CD4-positive, CD25-positive, alpha-beta regulatory T cell (primary cell): Measurements from ENCODE around the gene NSD1. TPM values are rescaled to one million over a fixed set of nuclear protein-coding genes. Genes with fewer than 3 reads are reported as not detected.
A peak's percentile ranks its signal among the peaks of the same experiment; 100 is the strongest.

Experiments used
- ATAC-seq, 2 donors: fragments of 150-1000 bp; cut with Tn5 transposase; one replicate each; pipeline ENCODE4 v1.10.0; 2021; ENCODE audit warnings: low read depth in 2 of 2, moderate number of reproducible peaks in 2 of 2, moderate library complexity in 1 of 2
- DNase-seq, 3 donors: peaks; one replicate each; pipeline versions ENCODE4 v3.0.0 to v3.0.0-alpha.2; 2012 to 2022; ENCODE audit warnings: mixed read lengths in 1 of 3
- H3K27ac ChIP-seq: one replicate; pipeline ENCODE4 v1.7.0; 2013; ENCODE audit warnings: mild to moderate bottlenecking, low read length; ENCODE audit not compliant: insufficient read depth, poor library complexity, severe bottlenecking
- H3K27me3 ChIP-seq: one replicate; pipeline ENCODE4 v1.7.0; 2013; ENCODE audit warnings: low read length; ENCODE audit not compliant: control insufficient read depth, insufficient read depth
- H3K36me3 ChIP-seq: one replicate; pipeline ENCODE4 v1.7.0; 2013; ENCODE audit warnings: mild to moderate bottlenecking, low read length, moderate library complexity; ENCODE audit not compliant: control insufficient read depth, insufficient read depth
- H3K4me1 ChIP-seq: 2 replicates; pipeline ENCODE4 v1.7.0; 2013; ENCODE audit warnings: mild to moderate bottlenecking, low read length; ENCODE audit not compliant: insufficient read depth, control insufficient read depth, poor library complexity, severe bottlenecking
- H3K4me3 ChIP-seq: one replicate; pipeline ENCODE4 v1.7.0; 2013; ENCODE audit warnings: low read depth, mild to moderate bottlenecking, low read length, moderate library complexity
- H3K9me3 ChIP-seq, 2 experiments: 1 replicate in 1 of 2; 2 replicates in 1 of 2; pipeline ENCODE4 v1.7.0; 2013; ENCODE audit warnings: low read length in 2 of 2, mild to moderate bottlenecking in 1 of 2, moderate library complexity in 1 of 2; ENCODE audit not compliant: control insufficient read depth in 2 of 2
- H3K27ac Mint-ChIP-seq, 3 donors: one replicate each; pipeline ENCODE4 v1.8.0; 2020 to 2022; ENCODE audit warnings: mild to moderate bottlenecking in 3 of 3, mixed read lengths in 3 of 3, moderate library complexity in 2 of 3
- H3K27me3 Mint-ChIP-seq: one replicate; pipeline ENCODE4 v1.8.0; 2022; ENCODE audit warnings: mild to moderate bottlenecking, mixed read lengths
- H3K36me3 Mint-ChIP-seq: one replicate; pipeline ENCODE4 v1.8.0; 2020; ENCODE audit warnings: mixed read lengths
- H3K4me1 Mint-ChIP-seq, 4 donors: one replicate each; pipeline ENCODE4 v1.8.0; 2020 to 2022; ENCODE audit warnings: mixed read lengths in 4 of 4, mild to moderate bottlenecking in 1 of 4
- H3K4me3 Mint-ChIP-seq, 4 donors: one replicate each; pipeline ENCODE4 v1.8.0; 2020 to 2022; ENCODE audit warnings: mild to moderate bottlenecking in 4 of 4, mixed read lengths in 4 of 4, moderate library complexity in 3 of 4
- H3K9me3 Mint-ChIP-seq, 7 donors: one replicate each; pipeline ENCODE4 v1.8.0; 2020 to 2022; ENCODE audit warnings: mixed read lengths in 7 of 7, mild to moderate bottlenecking in 3 of 7, moderate library complexity in 2 of 7
- polyA plus RNA-seq, 4 donors: library from polyadenylated mRNA; unstranded; fragments of 300-500 nt; fragmentation: Illumina TruSeq; gene quantifications; one replicate each; pipeline ENCODE4 v1.2.3, GENCODE V29; 2021
- total RNA-seq: library from RNA; stranded (reverse); gene quantifications from one replicate; pipeline ENCODE4 v1.2.3, GENCODE V29; 2022

The NSD1 gene
- total and polyA plus RNA-seq, 5 donors from 2014 or later: 25.9 to 125 (median 41.3) TPM

DNA sequence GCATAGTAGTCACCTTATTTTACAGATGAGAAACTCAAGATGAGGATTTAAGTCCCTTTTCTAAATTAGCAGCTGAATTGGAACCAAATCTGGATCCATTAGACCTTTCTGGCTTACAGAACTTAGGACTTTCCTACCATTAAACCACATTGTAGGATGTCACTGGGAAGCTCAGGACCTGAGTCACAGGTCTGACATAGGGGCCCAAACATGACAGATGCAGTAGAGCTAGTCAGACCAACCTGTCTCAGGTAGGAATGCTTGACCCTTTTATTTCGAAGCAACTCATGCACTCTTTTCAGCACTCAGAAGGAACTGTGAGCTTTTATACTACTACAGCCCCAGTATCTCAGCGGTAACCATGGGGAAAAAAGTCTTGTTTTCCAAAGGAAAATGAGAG, 167.4 kb downstream of the NSD1 start:
- H3K4me1 Mint-ChIP-seq: peaks cover 34 to 84% (median 59%) of the 10 kb centered on the region in 4 donors
- H3K4me3 ChIP-seq: peak overlapping the region; percentile 55
- ATAC-seq: no peak

DNA sequence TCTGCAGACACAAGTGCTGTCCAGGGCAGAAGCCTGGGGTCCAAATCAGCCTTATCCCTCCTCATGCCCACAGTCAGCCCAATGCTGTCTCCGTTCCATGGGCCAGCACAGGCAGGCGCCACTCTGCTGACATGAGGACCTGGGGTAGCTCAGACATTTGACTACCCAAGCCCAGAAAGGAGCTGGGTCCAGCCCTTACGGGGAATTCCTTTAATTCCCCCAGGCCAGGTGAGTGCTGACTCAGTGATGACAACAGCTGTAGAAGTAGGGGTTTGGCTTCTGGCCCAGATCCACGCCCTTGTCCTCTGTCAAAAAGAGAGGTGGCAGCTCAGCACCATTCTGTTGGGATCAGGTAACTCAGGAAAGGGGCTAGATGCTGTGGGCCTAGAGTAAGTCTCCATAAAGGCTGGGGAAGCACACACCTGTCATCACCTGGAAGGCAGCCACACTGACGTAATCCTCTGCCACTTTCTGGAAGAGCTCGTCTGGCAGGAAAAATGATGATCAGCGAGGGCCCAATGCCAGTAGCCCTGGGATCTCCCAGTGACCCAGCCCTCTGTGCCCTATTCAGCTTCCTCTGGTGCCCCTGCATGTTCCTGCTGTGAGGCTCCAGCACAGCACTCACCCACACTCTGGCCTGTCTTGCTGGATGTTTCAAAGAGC, 168.1 kb downstream of the NSD1 start:
- Histone ChIP-seq H3K4me3 (no peak overlapping the region), H3K36me3 (peaks cover 15% of the 10 kb centered on the region), H3K27ac (peak overlapping the region; percentile 30), H3K4me1 (peaks cover 66% of the 10 kb centered on the region), H3K9me3 (no peaks in the 10 kb centered on the region), H3K27me3 (no peaks in the 10 kb centered on the region)
- Mint-ChIP-seq H3K4me3 (peak overlapping the region; percentile 92 to 99 (median 95)), H3K9me3 (no peaks in the 10 kb centered on the region), H3K4me1 (peaks cover 27 to 84% (median 57%) of the 10 kb centered on the region in 4 donors), H3K27me3 (peaks cover 4% of the 10 kb centered on the region), H3K27ac (peak overlapping the region; percentile 82 to 96 (median 91)), H3K36me3 (peaks cover 8% of the 10 kb centered on the region)
- no peak for DNase-seq
- no peak for ATAC-seq

More for the DNA sequence above, 167.4 kb downstream of the NSD1 start:
- DNase-seq: no peak
- Mint-ChIP-seq H3K4me3 (peak overlapping the region; percentile 13 to 94 (median 86)), H3K27me3 (peaks cover 4% of the 10 kb centered on the region), H3K9me3 (no peaks in the 10 kb centered on the region), H3K27ac (peak overlapping the region; percentile 87 to 96 (median 93)), H3K36me3 (peaks cover 8% of the 10 kb centered on the region)
- Histone ChIP-seq H3K27me3 (no peaks in the 10 kb centered on the region), H3K4me1 (peaks cover 71% of the 10 kb centered on the region), H3K27ac (peak overlapping the region; percentile 69), H3K36me3 (peaks cover 12% of the 10 kb centered on the region), H3K9me3 (no peaks in the 10 kb centered on the region)

GRCh38 chr5:177302354-177303110, 169.0 kb downstream of the NSD1 start:
- Histone ChIP-seq H3K4me1 (peaks cover 62% of the 10 kb centered on the region), H3K4me3 (peak overlapping the region; percentile 48), H3K36me3 (peaks cover 17% of the 10 kb centered on the region), H3K27me3 (no peaks in the 10 kb centered on the region), H3K9me3 (no peaks in the 10 kb centered on the region), H3K27ac (peak overlapping the region; percentile 70)
- Mint-ChIP-seq H3K9me3 (no peaks in the 10 kb centered on the region), H3K27ac (peak overlapping the region; percentile 75 to 91 (median 82)), H3K27me3 (peaks cover 4% of the 10 kb centered on the region), H3K4me3 (peak overlapping the region; percentile 92 to 99 (median 95)), H3K36me3 (peaks cover 12% of the 10 kb centered on the region), H3K4me1 (peaks cover 23 to 80% (median 56%) of the 10 kb centered on the region in 4 donors)
- DNase-seq: no peak
- ATAC-seq: no peak

DNA sequence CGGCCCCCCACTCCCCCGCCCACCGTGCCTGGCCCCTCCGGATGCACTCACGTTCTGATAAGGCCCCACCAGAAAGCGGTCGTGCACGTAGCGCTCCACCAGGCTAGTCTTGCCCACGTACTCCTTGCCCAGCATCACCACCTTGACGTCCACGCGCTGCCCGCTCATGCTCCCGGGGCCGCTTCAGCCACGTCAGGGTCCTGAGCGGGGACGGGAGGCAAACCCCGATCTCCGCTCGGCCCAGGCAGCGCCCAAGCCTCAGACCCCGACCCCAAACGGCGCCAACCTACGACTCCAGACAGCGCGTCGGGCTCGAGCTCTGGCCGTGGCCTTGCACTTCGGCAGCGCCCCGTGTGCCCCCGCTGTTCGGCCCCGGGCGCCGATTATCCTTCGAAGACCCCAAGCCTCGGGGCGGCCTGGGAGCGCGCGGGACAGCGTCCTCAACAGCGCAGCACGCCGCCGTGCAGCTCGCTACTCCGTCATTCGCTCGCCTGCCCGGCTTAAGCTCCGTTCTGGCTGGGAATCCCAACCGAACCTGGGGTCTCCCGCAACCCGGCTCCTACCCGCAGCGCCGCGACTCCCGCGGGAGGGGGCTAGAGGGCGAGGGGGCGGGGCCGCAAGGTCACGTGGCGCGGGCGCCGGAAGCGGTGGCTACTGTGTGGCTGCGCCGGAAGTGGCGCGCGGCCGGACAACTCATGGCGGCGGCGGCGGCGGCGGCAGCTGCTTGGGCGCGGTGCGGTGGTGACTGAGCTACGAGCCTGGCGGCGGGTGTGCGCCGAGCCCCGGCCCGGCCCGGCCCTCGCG, 169.8 kb downstream of the NSD1 start, which contains the start of the genes PRELID1 and RAB24:
Gene PRELID1, plus strand, starts transcription at position 679 of the 804 bp plus-strand sequence. CDS start 187 bp downstream, outside the sequence.
Gene RAB24, minus strand, starts transcription at position 599 of the 804 bp plus-strand sequence. Its CDS starts 431 bp downstream, at position 168.
- peaks cover 23 to 78% (median 56%) of the 10 kb centered on the region in 4 donors for H3K4me1 Mint-ChIP-seq
- H3K27ac ChIP-seq: peak within 1 kb of the TSS; percentile 70
- H3K27me3 Mint-ChIP-seq: peaks cover 4% of the 10 kb centered on the region
- ATAC-seq (peak; percentile 68 to 74), DNase-seq (peak; percentile 85 to 92 (median 88))
- H3K36me3 ChIP-seq: peaks cover 17% of the 10 kb centered on the region
- H3K36me3 Mint-ChIP-seq: peaks cover 12% of the 10 kb centered on the region
- peak within 1 kb of the TSS; percentile 91 to 95 (median 95) for H3K27ac Mint-ChIP-seq
- H3K4me1 ChIP-seq: peaks cover 62% of the 10 kb centered on the region
- peak within 1 kb of the TSS; percentile 92 to 99 (median 95) for H3K4me3 Mint-ChIP-seq
- H3K9me3 Mint-ChIP-seq: no peaks in the 10 kb centered on the region
- H3K9me3 ChIP-seq: no peaks in the 10 kb centered on the region
- peak within 1 kb of the TSS; percentile 91 for H3K4me3 ChIP-seq
- no peaks in the 10 kb centered on the region for H3K27me3 ChIP-seq

- no peaks in the 10 kb centered on the region for H3K9me3 ChIP-seq
- peak overlapping the region; percentile 70 for H3K27ac ChIP-seq
- peak overlapping the region; percentile 91 to 95 (median 95) for H3K27ac Mint-ChIP-seq
- ATAC-seq (no peak), DNase-seq (peak in 1 of 3 donors; percentile 45)
- H3K4me1 ChIP-seq: peaks cover 62% of the 10 kb centered on the region
- peak overlapping the region; percentile 92 to 99 (median 95) for H3K4me3 Mint-ChIP-seq
- peaks cover 12% of the 10 kb centered on the region for H3K36me3 Mint-ChIP-seq
- H3K27me3 ChIP-seq: no peaks in the 10 kb centered on the region
- H3K36me3 ChIP-seq: peaks cover 17% of the 10 kb centered on the region
- peaks cover 21 to 78% (median 53%) of the 10 kb centered on the region in 4 donors for H3K4me1 Mint-ChIP-seq
- H3K9me3 Mint-ChIP-seq: no peaks in the 10 kb centered on the region
- H3K4me3 ChIP-seq: peak overlapping the region; percentile 91
- H3K27me3 Mint-ChIP-seq: peaks cover 4% of the 10 kb centered on the region
These were observed 170.4 kb downstream of the NSD1 start for GRCh38 chr5:177303925-177304391.

DNA sequence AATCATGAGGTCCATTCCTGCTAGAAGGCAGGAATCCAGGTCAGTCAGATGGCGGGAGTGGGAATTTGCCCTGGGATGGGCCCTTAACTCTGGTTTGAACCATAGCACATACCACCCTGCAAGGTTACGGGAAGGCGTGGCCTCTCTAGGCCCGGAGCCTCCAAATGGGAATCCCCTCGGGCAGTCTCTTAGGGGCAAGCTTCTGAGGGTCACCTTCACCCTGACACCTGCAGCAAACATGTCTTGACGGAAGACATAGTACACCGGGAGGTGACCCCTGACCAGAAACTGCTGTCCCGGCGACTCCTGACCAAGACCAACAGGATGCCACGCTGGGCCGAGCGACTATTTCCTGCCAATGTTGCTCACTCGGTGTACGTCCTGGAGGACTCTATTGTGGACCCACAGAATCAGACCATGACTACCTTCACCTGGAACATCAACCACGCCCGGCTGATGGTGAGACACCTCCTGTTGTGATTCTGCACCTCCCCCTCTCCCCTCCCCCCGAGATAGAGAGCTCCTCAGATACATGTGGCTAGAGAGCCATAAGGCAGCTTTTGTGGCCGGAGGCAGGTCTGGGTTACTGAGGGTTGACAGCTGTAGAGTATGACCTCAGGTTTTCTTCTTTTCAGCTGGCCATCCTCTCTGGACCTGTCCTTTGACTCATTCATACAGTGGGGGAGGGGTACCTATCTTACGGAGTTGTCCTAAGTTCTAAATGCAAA, 171.0 kb downstream of the NSD1 start:
- Mint-ChIP-seq H3K27ac (peak overlapping the region; percentile 91 to 95 (median 95)), H3K4me1 (peaks cover 15 to 77% (median 50%) of the 10 kb centered on the region in 4 donors), H3K9me3 (no peaks in the 10 kb centered on the region), H3K27me3 (peaks cover 4% of the 10 kb centered on the region), H3K4me3 (peak overlapping the region; percentile 92 to 99 (median 95)), H3K36me3 (peaks cover 12% of the 10 kb centered on the region)
- Histone ChIP-seq H3K4me3 (peak overlapping the region; percentile 91), H3K9me3 (no peaks in the 10 kb centered on the region), H3K36me3 (peaks cover 17% of the 10 kb centered on the region), H3K4me1 (peaks cover 63% of the 10 kb centered on the region), H3K27me3 (no peaks in the 10 kb centered on the region), H3K27ac (peak overlapping the region; percentile 70)
- peak in 1 of 3 donors; percentile 44 for DNase-seq
- ATAC-seq: no peak
